SU-DHL-6 (cell line): Measurements from ENCODE around the gene ZBTB42.

Source experiments
- CTCF ChIP-seq: fragments of 200-600 bp; sonication (generic); IDR thresholded peaks from one replicate; pipeline ENCODE4 v1.5.1; 2017; ENCODE audit warnings: antibody characterized with exemption, mild to moderate bottlenecking, low read length, moderate library complexity; ENCODE audit not compliant: insufficient read depth, poor library complexity, severe bottlenecking
- EZH2phosphoT487 ChIP-seq: fragments of 200-600 bp; sonication (generic), shearing (Covaris generic); conservative IDR thresholded peaks from 2 replicates; pipeline ENCODE4 v1.6.1; 2018; ENCODE audit warnings: mild to moderate bottlenecking, antibody characterized with exemption, low read length, moderate library complexity, mixed read lengths

GRCh38 chr14:104813286-104813685 lies 12.4 kb downstream of the ZBTB42 start:
- TF ChIP-seq CTCF (no peak), EZH2phosphoT487 (no peak)
